MM.1S (cell line): ENCODE results near the gene SPCS1.

Experiments used
- DNase-seq: peaks from one replicate; pipeline ENCODE4 v3.0.0-alpha.2; 2015
- H2AFZ ChIP-seq: fragments of 300-600 bp; sonication (generic); 2 replicates; pipeline ENCODE4 v1.6.0; 2016; ENCODE audit warnings: antibody characterized with exemption, low read length
- H3F3A ChIP-seq: fragments of 300-600 bp; sonication (generic); 2 replicates; pipeline ENCODE4 v1.6.1; 2016; ENCODE audit warnings: mild to moderate bottlenecking, antibody characterized with exemption, low read length, moderate library complexity, mixed read lengths; ENCODE audit not compliant: insufficient read depth
- H3K27ac ChIP-seq: fragments of 300-600 bp; sonication (generic); 2 replicates; pipeline ENCODE4 v1.5.1; 2016; ENCODE audit warnings: mild to moderate bottlenecking, low read length
- H3K27me3 ChIP-seq: fragments of 300-600 bp; sonication (generic); replicated peaks from 2 replicates; pipeline ENCODE4 v1.6.0; 2016; ENCODE audit warnings: low read length; ENCODE audit not compliant: insufficient read depth
- H3K36me3 ChIP-seq: fragments of 300-600 bp; sonication (generic); replicated peaks from 2 replicates; pipeline ENCODE4 v1.6.1; 2016; ENCODE audit warnings: mild to moderate bottlenecking, low read length, mixed read lengths; ENCODE audit not compliant: insufficient read depth
- H3K4me1 ChIP-seq: fragments of 300-600 bp; sonication (generic); 2 replicates; pipeline ENCODE4 v1.6.1; 2016; ENCODE audit warnings: low read length, mixed read lengths
- H3K4me2 ChIP-seq: fragments of 300-600 bp; sonication (generic); 2 replicates; pipeline ENCODE4 v1.6.0; 2016; ENCODE audit warnings: low read depth, low read length
- H3K4me3 ChIP-seq: fragments of 300-600 bp; sonication (generic); 2 replicates; pipeline ENCODE4 v1.5.1; 2016; ENCODE audit warnings: low read length, mixed read lengths
- H3K79me2 ChIP-seq: fragments of 300-600 bp; sonication (generic); 2 replicates; pipeline ENCODE4 v1.6.1; 2016; ENCODE audit warnings: mixed run types, low read length, mixed read lengths
- H3K9ac ChIP-seq: fragments of 300-600 bp; sonication (generic); 2 replicates; pipeline ENCODE4 v1.6.1; 2016; ENCODE audit warnings: low read length, mixed read lengths
- H3K9me2 ChIP-seq: fragments of 300-600 bp; sonication (generic); replicated peaks from 2 replicates; pipeline ENCODE4 v1.6.1; 2016; ENCODE audit warnings: mild to moderate bottlenecking, low read length, mixed read lengths; ENCODE audit not compliant: insufficient read depth
- H3K9me3 ChIP-seq: fragments of 300-600 bp; sonication (generic); replicated peaks from 2 replicates; pipeline ENCODE4 v1.6.1; 2016; ENCODE audit warnings: mild to moderate bottlenecking, low read length, mixed read lengths; ENCODE audit not compliant: insufficient read depth
- H4K20me1 ChIP-seq: fragments of 300-600 bp; sonication (generic); 2 replicates; pipeline ENCODE4 v1.6.1; 2016; ENCODE audit warnings: mild to moderate bottlenecking, low read length, moderate library complexity, mixed read lengths; ENCODE audit not compliant: insufficient read depth
- CTCF ChIP-seq: fragments of 300-600 bp; sonication (generic); IDR thresholded peaks from 2 replicates; pipeline ENCODE4 v1.5.1; 2016; ENCODE audit warnings: antibody characterized with exemption, low read length, mixed read lengths
- EZH2 ChIP-seq: fragments of 300-600 bp; sonication (generic); optimal IDR thresholded peaks from 2 replicates; pipeline ENCODE3; 2017; ENCODE audit warnings: low read depth, mild to moderate bottlenecking, antibody characterized with exemption, low read length, mixed read lengths
- EZH2phosphoT487 ChIP-seq: fragments of 300-600 bp; sonication (generic); IDR thresholded peaks from 2 replicates; pipeline ENCODE4 v1.6.1; 2018; ENCODE audit warnings: antibody characterized with exemption, low read length

The SPCS1 gene

GRCh38 chr3:52743152-52743551 lies 37.2 kb downstream of the SPCS1 start:
- 0 out of 2 replicates have a peak, but pooled peaks cover 2% of the 10 kb centered on the region for H3F3A ChIP-seq
- no peak overlapping the region for H3K9ac ChIP-seq
- H3K79me2 ChIP-seq, result no peaks in the 10 kb centered on the region
- H3K4me3 ChIP-seq, result no peak overlapping the region
- H3K4me1 ChIP-seq, result no peaks in the 10 kb centered on the region
- no peak overlapping the region for H3K4me2 ChIP-seq
- DNase-seq, result no peak
- H3K27me3 ChIP-seq, result no peaks in the 10 kb centered on the region
- no peaks in the 10 kb centered on the region; the same call in 1 of the 2 replicates for H3K36me3 ChIP-seq
- H3K9me2 ChIP-seq, result no peaks in the 10 kb centered on the region
- no peak overlapping the region for H2AFZ ChIP-seq
- TF ChIP-seq EZH2, result no peak
- TF ChIP-seq CTCF, result no peak
- TF ChIP-seq EZH2phosphoT487, result no peak
- H3K27ac ChIP-seq, result no peak overlapping the region
- no peaks in the 10 kb centered on the region for H3K9me3 ChIP-seq
- no peaks in the 10 kb centered on the region for H4K20me1 ChIP-seq

- Histone ChIP-seq H3K4me1 (no peaks in the 10 kb centered on the region), H3K36me3 (no peaks in the 10 kb centered on the region; the same call in 1 of the 2 replicates)
- TF ChIP-seq EZH2phosphoT487, result no peak
- no peak for TF ChIP-seq CTCF
- TF ChIP-seq EZH2, result no peak
These were observed 37.8 kb downstream of the SPCS1 start for GRCh38 chr3:52743721-52744120.

GRCh38 chr3:52752045-52752660 lies 46.2 kb downstream of the SPCS1 start:
- H3F3A ChIP-seq, result no peaks in the 10 kb centered on the region
- TF ChIP-seq CTCF (no peak), EZH2 (no peak), EZH2phosphoT487 (no peak)
- no peak overlapping the region for H3K9ac ChIP-seq
- H3K27ac ChIP-seq, result no peak overlapping the region
- H3K27me3 ChIP-seq, result no peaks in the 10 kb centered on the region
- no peaks in the 10 kb centered on the region for H3K4me1 ChIP-seq
- no peaks in the 10 kb centered on the region for H3K79me2 ChIP-seq
- no peak overlapping the region for H2AFZ ChIP-seq
- H3K9me3 ChIP-seq, result no peaks in the 10 kb centered on the region
- no peaks in the 10 kb centered on the region; the same call in 1 of the 2 replicates for H3K36me3 ChIP-seq
- H3K4me3 ChIP-seq, result no peak overlapping the region
- no peaks in the 10 kb centered on the region for H4K20me1 ChIP-seq
- DNase-seq, result no peak
- H3K4me2 ChIP-seq, result no peak overlapping the region
- H3K9me2 ChIP-seq, result no peaks in the 10 kb centered on the region

More at GRCh38 chr3:52743721-52744120, 37.8 kb downstream of the SPCS1 start:
- H3K9ac ChIP-seq, result no peak overlapping the region
- no peaks in the 10 kb centered on the region for H3K9me3 ChIP-seq
- H3K9me2 ChIP-seq, result no peaks in the 10 kb centered on the region
- no peak for DNase-seq
- no peaks in the 10 kb centered on the region for H3K79me2 ChIP-seq
- H4K20me1 ChIP-seq, result no peaks in the 10 kb centered on the region
- H3K4me3 ChIP-seq, result no peak overlapping the region
- H3K27ac ChIP-seq, result no peak overlapping the region
- H3K4me2 ChIP-seq, result no peak overlapping the region
- 0 out of 2 replicates have a peak, but pooled peaks cover 2% of the 10 kb centered on the region for H3F3A ChIP-seq
- H3K27me3 ChIP-seq, result no peaks in the 10 kb centered on the region
- H2AFZ ChIP-seq, result no peak overlapping the region
